ENCODE data around the gene MYBBP1A.

GRCh38 chr17:4505187-4505586, 50.0 kb downstream of the MYBBP1A start:
- TF ChIP-seq CTCF (IDR thresholded peaks at IDR 0.05), result no peak
- no peak for TF ChIP-seq POLR2A (IDR thresholded peaks at IDR 0.05)
